Measurements from ENCODE around the gene ZMYND8.

Gene ZMYND8

DNA sequence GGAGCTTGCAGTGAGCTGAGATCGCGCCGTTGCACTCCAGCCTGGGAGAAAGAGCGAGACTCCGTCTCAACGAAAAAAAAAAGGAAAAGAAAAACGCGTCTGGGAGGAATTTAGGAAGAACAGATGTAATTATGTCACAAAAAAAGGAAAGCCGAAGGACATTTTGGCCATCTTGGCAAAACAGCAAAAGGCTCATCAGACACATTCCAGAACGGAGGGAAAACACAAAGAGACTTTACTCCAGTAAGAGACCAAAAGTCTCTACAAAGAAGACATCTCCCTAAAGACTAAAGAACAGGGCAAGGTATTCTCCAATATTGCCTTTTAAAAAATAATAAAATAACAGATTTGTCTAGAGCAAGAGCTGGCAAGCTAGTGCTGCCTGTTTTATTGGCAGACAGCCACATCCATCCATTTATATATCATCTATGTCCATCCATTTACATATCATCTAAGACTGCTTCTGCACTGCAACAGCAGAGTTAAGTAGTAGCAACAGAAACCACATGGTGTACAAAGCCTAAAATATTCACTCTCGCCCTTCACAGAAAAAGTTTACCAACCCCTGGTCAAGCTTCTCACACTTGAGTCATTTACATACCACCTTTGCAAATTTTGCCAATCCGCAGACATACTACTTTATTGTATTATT lies 133.9 kb downstream of the ZMYND8 start:
- Histone ChIP-seq H3K27ac (ENCODE audit: extremely low read depth, low read depth, low read length) (no peak overlapping the region), H3K36me3 (ENCODE audit: control insufficient read depth in 2 of 2, insufficient read depth in 1 of 2, low read length in 2 of 2) (peaks cover 29 to 82% of the 10 kb centered on the region in 2 experiments), H3K9me3 (ENCODE audit: control insufficient read depth, insufficient read depth, low read depth, low read length) (no peaks in the 10 kb centered on the region), H3K4me3 (ENCODE audit: low read depth, low read length) (no peak overlapping the region), H3K4me1 (ENCODE audit: control insufficient read depth, insufficient read depth, low read length) (no peaks in the 10 kb centered on the region)
- TF ChIP-seq ZNF600 (tag by site-specific recombination; IDR thresholded peaks at IDR 0.05) (peak; percentile 42; the same call in 1 of the 2 replicates), ZNF24 (tag by site-specific recombination; IDR thresholded peaks at IDR 0.05) (no peak)
- POLR2A ChIA-PET = no interaction called here
- CTCF ChIA-PET = interaction anchor here (0.6 to 2.9 kb wide), 7 partner anchors 18 to 469 kb away, joined by 3 to 13 read pairs (median 4); no protein-coding TSS in a partner anchor

GRCh38 chr20:47221036-47221625 lies 135.4 kb downstream of the ZMYND8 start:
- ChIA-PET CTCF (interaction anchor here (0.7 to 2.9 kb wide), 4 partner anchors 50 to 394 kb away, joined by 3 to 13 read pairs (median 4); no protein-coding TSS in a partner anchor), POLR2A (no interaction called here)
- Histone ChIP-seq H3K27ac (ENCODE audit: extremely low read depth, low read depth, low read length) (no peak overlapping the region), H3K4me3 (ENCODE audit: low read depth, low read length) (no peak overlapping the region), H3K9me3 (ENCODE audit: control insufficient read depth, insufficient read depth, low read depth, low read length) (no peaks in the 10 kb centered on the region), H3K36me3 (ENCODE audit: control insufficient read depth in 2 of 2, insufficient read depth in 1 of 2, low read length in 2 of 2) (peaks cover 17 to 77% of the 10 kb centered on the region in 2 experiments), H3K4me1 (ENCODE audit: control insufficient read depth, insufficient read depth, low read length) (no peaks in the 10 kb centered on the region)
- no peak for TF ChIP-seq KLF8 (tag by site-specific recombination; IDR thresholded peaks at IDR 0.05)
- TF ChIP-seq ZNF404 (tag by site-specific recombination; IDR thresholded peaks at IDR 0.05) = no peak
- TF ChIP-seq, protein P1, sequence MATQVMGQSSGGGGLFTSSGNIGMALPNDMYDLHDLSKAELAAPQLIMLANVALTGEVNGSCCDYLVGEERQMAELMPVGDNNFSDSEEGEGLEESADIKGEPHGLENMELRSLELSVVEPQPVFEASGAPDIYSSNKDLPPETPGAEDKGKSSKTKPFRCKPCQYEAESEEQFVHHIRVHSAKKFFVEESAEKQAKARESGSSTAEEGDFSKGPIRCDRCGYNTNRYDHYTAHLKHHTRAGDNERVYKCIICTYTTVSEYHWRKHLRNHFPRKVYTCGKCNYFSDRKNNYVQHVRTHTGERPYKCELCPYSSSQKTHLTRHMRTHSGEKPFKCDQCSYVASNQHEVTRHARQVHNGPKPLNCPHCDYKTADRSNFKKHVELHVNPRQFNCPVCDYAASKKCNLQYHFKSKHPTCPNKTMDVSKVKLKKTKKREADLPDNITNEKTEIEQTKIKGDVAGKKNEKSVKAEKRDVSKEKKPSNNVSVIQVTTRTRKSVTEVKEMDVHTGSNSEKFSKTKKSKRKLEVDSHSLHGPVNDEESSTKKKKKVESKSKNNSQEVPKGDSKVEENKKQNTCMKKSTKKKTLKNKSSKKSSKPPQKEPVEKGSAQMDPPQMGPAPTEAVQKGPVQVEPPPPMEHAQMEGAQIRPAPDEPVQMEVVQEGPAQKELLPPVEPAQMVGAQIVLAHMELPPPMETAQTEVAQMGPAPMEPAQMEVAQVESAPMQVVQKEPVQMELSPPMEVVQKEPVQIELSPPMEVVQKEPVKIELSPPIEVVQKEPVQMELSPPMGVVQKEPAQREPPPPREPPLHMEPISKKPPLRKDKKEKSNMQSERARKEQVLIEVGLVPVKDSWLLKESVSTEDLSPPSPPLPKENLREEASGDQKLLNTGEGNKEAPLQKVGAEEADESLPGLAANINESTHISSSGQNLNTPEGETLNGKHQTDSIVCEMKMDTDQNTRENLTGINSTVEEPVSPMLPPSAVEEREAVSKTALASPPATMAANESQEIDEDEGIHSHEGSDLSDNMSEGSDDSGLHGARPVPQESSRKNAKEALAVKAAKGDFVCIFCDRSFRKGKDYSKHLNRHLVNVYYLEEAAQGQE (tag by site-specific recombination; IDR thresholded peaks at IDR 0.05) = peak; percentile 46; the same call in 1 of the 2 replicates
- TF ChIP-seq TSHZ1 (tag by site-specific recombination; IDR thresholded peaks at IDR 0.05; ENCODE audit: borderline replicate concordance) = no peak
- TF ChIP-seq ZFP37 (tag by site-specific recombination; IDR thresholded peaks at IDR 0.05) = no peak
- TF ChIP-seq ZNF776 (tag by site-specific recombination; IDR thresholded peaks at IDR 0.05; ENCODE audit: borderline replicate concordance) = no peak

- Histone ChIP-seq H3K9me3 (ENCODE audit: control insufficient read depth, insufficient read depth, low read depth, low read length) (no peaks in the 10 kb centered on the region), H3K4me3 (ENCODE audit: low read depth, low read length) (no peak overlapping the region), H3K36me3 (ENCODE audit: control insufficient read depth in 2 of 2, insufficient read depth in 1 of 2, low read length in 2 of 2) (peaks cover 20 to 79% of the 10 kb centered on the region in 2 experiments), H3K4me1 (ENCODE audit: control insufficient read depth, insufficient read depth, low read length) (no peaks in the 10 kb centered on the region), H3K27ac (ENCODE audit: extremely low read depth, low read depth, low read length) (no peak overlapping the region)
- ChIA-PET CTCF (interaction anchor here (0.6 to 2.9 kb wide), 5 partner anchors 9 to 345 kb away, joined by 3 to 13 read pairs (median 5); no protein-coding TSS in a partner anchor), POLR2A (interaction anchor here (0.6 kb wide), 1 partner anchor 136 kb away, joined by 3 read pairs; no protein-coding TSS in a partner anchor)
- TF ChIP-seq ZNF561 (tag by site-specific recombination; IDR thresholded peaks at IDR 0.05; ENCODE audit: borderline replicate concordance) (no peak), ZFP69B (tag by site-specific recombination; IDR thresholded peaks at IDR 0.05) (no peak), ZNF341 (tag by site-specific recombination; IDR thresholded peaks at IDR 0.05; ENCODE audit: low read depth) (no peak), SP2 (tag by site-specific recombination; IDR thresholded peaks at IDR 0.05) (no peak), PRDM1 (tag by site-specific recombination; IDR thresholded peaks at IDR 0.05) (no peak), AEBP2 (tag by site-specific recombination; IDR thresholded peaks at IDR 0.05; ENCODE audit: borderline replicate concordance) (no peak), SALL2 (tag by site-specific recombination; IDR thresholded peaks at IDR 0.05; ENCODE audit: borderline replicate concordance) (no peak), ZNF2 (tag by site-specific recombination; IDR thresholded peaks at IDR 0.05) (no peak), ZNF169 (tag by site-specific recombination; IDR thresholded peaks at IDR 0.05) (no peak), ZBTB17 (tag by site-specific recombination; IDR thresholded peaks at IDR 0.05) (no peak), ZNF654 (tag by site-specific recombination; IDR thresholded peaks at IDR 0.05; ENCODE audit: low read depth) (0 out of 2 replicates have a peak, but pooled peaks have one; percentile 7)
- TF ChIP-seq, protein P2, sequence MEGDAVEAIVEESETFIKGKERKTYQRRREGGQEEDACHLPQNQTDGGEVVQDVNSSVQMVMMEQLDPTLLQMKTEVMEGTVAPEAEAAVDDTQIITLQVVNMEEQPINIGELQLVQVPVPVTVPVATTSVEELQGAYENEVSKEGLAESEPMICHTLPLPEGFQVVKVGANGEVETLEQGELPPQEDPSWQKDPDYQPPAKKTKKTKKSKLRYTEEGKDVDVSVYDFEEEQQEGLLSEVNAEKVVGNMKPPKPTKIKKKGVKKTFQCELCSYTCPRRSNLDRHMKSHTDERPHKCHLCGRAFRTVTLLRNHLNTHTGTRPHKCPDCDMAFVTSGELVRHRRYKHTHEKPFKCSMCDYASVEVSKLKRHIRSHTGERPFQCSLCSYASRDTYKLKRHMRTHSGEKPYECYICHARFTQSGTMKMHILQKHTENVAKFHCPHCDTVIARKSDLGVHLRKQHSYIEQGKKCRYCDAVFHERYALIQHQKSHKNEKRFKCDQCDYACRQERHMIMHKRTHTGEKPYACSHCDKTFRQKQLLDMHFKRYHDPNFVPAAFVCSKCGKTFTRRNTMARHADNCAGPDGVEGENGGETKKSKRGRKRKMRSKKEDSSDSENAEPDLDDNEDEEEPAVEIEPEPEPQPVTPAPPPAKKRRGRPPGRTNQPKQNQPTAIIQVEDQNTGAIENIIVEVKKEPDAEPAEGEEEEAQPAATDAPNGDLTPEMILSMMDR (tag by site-specific recombination; IDR thresholded peaks at IDR 0.05) = peak; percentile 28; the same call in 1 of the 2 replicates
Measured at GRCh38 chr20:47220161-47220582, 136.3 kb downstream of the ZMYND8 start.

All from HEK293 (cell line).